ENCODE results near the gene CD300H.

Gene CD300H

DNA sequence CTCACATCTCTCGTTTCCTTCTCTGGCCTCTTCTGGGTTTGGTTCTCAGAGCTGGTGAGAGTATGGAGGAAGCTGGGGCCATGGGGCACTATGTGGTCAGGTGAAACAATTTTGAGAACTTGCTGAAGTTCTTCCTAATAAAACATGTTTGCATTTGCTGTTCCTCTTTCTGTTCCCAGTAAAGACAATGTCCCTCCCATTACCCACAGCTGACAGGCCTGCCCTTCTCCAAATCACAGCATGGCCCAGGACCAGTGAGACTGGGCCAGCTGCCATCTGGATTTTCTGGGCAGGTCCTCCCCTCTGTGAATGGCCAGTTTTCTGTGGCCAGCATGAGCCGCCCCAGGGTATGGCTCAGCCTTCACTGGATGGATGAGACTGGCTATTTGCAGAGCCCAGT, at the start of gene CD300H:
Gene CD300H (minus strand): TSS at position 113 of the 400 bp plus-strand sequence.
- no peak for DNase-seq (ENCODE audit: low read depth, low spot score)

DNA sequence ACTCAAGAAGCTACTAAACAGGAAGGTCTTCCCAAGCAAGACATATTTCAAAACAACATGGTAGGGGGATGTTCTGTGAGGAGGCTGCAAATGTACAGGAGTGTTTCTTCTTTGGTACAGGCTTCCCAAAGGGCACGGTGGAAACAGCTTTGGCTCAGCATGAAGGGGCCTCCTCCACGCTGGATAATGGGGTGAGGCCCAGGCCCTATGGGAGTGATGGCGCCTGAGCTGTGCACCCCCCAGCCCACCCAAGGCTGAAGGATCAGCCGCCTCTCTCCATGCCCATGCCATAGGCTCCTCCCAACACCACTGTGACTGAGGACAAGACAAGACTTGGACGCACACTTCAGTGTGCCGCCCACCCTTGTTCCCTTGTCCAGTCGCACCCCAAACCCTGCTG, 49.4 kb upstream of the CD300H start:
- no peak for DNase-seq (ENCODE audit: low read depth, low spot score)
- in situ Hi-C loops (cut with HindIII; ENCODE audit: low sequenced_read_pairs) = no loop called here
- H3K4me3 ChIP-seq (ENCODE audit: low read depth, low read length) = no peak overlapping the region
- TF ChIP-seq, protein P1, sequence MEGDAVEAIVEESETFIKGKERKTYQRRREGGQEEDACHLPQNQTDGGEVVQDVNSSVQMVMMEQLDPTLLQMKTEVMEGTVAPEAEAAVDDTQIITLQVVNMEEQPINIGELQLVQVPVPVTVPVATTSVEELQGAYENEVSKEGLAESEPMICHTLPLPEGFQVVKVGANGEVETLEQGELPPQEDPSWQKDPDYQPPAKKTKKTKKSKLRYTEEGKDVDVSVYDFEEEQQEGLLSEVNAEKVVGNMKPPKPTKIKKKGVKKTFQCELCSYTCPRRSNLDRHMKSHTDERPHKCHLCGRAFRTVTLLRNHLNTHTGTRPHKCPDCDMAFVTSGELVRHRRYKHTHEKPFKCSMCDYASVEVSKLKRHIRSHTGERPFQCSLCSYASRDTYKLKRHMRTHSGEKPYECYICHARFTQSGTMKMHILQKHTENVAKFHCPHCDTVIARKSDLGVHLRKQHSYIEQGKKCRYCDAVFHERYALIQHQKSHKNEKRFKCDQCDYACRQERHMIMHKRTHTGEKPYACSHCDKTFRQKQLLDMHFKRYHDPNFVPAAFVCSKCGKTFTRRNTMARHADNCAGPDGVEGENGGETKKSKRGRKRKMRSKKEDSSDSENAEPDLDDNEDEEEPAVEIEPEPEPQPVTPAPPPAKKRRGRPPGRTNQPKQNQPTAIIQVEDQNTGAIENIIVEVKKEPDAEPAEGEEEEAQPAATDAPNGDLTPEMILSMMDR (IDR thresholded peaks at IDR 0.05; ENCODE audit: low read depth, low read length) = no peak

More for the DNA sequence above, at the start of gene CD300H:
- no peak within 1 kb of the TSS for H3K4me3 ChIP-seq (ENCODE audit: low read depth, low read length)
- in situ Hi-C loops (cut with HindIII; ENCODE audit: low sequenced_read_pairs) = no loop called here
- TF ChIP-seq, protein P1 (IDR thresholded peaks at IDR 0.05; ENCODE audit: low read depth, low read length) = no peak

DNA sequence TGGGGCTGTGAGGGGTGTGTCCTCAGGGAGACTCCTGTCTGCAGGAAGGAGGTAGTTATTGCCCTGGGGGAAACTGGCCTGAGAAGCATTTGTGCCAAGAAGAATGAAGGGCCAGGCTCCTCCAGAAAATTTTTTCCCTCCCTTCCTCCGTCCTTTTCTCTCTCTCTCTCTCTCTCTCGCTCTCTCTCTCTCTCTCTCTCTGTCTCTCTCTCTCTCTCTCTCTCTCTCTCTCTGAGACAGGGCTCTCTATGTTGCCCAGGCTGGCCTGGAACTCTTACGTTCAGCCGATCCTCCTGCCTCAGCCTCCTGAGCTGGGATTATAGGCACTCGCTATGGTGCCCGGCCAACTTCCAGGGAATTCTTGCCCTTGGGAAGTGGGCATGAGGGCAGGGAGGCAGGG, 44.7 kb upstream of the CD300H start:
- no peak for DNase-seq (ENCODE audit: low read depth, low spot score)
- H3K4me3 ChIP-seq (ENCODE audit: low read depth, low read length) = no peak overlapping the region
- TF ChIP-seq, protein P1 (IDR thresholded peaks at IDR 0.05; ENCODE audit: low read depth, low read length) = no peak
- in situ Hi-C loops (cut with HindIII; ENCODE audit: low sequenced_read_pairs) = no loop called here

DNA sequence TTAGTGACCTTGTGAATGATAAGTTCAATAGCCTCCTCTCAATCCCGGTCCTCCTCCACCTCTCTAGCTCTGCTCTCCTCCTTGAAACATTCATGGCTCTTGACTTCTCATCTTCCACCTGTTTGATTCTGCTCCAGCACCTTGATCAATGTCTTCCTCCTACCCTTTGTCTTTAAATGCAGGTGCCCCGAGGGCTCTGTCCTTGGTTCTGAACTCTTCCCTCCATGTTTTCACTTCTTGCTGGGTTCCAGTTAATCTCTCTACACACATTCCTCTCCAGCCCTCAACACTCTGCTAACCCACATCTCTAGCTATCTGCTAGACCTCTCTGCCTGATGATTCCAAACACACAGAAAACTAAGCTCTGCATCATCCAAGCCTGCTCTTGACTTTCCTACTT, 42.8 kb upstream of the CD300H start:
- in situ Hi-C loops (cut with HindIII; ENCODE audit: low sequenced_read_pairs) = no loop called here
- TF ChIP-seq, protein P1 (IDR thresholded peaks at IDR 0.05; ENCODE audit: low read depth, low read length) = no peak
- no peak for DNase-seq (ENCODE audit: low read depth, low spot score)
- no peak overlapping the region for H3K4me3 ChIP-seq (ENCODE audit: low read depth, low read length)

DNA sequence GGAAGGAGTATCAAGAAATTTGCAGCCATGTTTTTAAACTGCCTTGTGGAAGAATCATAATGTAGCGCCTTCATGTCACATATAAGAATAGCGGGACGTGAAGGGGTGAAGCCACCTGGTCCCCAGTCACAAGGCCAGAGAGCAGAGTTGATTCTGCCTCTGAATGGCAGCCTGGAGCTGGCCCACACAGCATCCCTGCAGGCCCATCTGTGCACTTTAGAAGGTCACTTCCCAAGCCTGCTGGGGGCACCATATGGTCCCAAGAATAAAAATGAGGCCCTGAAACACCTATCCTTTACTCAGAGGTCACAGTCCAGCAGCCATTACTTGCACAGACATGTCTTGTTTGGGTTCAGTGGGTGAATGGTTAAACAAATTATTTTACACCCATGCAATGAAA, 41.2 kb upstream of the CD300H start:
- no peak overlapping the region for H3K4me3 ChIP-seq (ENCODE audit: low read depth, low read length)
- in situ Hi-C loops (cut with HindIII; ENCODE audit: low sequenced_read_pairs) = no loop called here
- DNase-seq (ENCODE audit: low read depth, low spot score) = no peak
- TF ChIP-seq, protein P1 (IDR thresholded peaks at IDR 0.05; ENCODE audit: low read depth, low read length) = no peak

DNA sequence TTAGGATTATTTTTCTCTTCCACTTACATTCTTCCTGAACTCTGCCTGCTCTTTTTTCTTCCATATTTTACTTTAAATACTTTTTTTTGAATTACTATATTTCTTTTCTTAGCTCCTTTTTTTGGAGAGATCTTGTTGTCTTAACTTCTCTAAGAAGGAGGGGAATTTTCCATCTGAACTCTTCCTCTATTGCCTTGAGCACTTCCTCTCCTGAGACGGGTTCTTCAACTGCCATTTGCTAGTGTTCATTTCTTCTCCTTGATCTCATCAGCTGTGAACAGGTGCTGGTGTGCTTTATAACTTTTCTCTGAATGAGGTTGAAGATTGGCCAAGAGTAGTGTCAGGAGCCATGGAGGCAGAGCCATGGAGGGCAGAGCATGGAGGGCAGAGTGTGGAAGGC, 39.9 kb upstream of the CD300H start:
- H3K4me3 ChIP-seq (ENCODE audit: low read depth, low read length) = no peak overlapping the region
- TF ChIP-seq, protein P1 (IDR thresholded peaks at IDR 0.05; ENCODE audit: low read depth, low read length) = no peak
- no peak for DNase-seq (ENCODE audit: low read depth, low spot score)
- in situ Hi-C loops (cut with HindIII; ENCODE audit: low sequenced_read_pairs) = no loop called here

DNA sequence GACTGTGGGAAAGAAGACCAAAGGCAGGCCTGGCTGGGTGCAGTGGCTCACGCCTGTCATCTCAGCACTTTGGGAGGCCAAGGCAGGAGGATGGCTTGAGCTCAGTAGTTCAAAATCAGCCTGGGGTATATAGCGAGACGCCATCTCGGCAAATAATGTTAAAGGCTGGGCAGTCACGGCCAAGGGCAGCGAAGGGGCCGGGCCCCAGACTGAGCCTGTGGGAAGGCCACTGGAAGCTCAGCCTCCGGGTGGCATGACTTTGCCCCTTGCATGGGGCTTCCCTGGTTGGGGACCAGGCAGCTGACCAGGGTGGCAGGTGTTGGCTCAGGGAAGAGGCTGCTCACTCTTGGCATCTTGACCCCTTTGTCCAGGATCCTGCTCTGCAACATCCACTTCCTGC, 38.7 kb upstream of the CD300H start:
- TF ChIP-seq, protein P1 (IDR thresholded peaks at IDR 0.05; ENCODE audit: low read depth, low read length) = no peak
- DNase-seq (ENCODE audit: low read depth, low spot score) = no peak
- H3K4me3 ChIP-seq (ENCODE audit: low read depth, low read length) = no peak overlapping the region
- in situ Hi-C loops (cut with HindIII; ENCODE audit: low sequenced_read_pairs) = no loop called here
